ENCODE data around the gene RPS24.

RPS24 gene

DNA sequence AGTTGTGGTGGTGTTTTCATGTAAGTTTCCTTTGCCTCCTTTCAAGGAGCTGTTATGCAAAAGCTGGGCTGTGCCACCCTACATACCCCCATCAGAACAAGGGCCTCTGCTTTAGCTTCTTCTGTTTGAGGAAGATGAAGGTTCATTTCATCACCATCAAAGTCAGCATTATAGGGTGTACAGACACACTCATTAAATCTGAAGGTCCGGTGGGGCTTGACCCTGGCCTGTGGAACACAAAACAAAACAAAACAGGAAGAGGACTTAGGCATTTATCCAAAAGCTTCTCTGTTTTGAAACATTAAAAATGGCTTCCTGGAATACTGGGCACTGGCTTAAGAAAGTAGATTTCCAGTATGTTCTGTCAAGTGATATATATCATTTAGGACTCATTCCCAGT lies 20.1 kb upstream of the RPS24 start:
- Histone ChIP-seq H3K36me3 (ENCODE audit: control insufficient read depth, insufficient read depth, low read length) (no peaks in the 10 kb centered on the region), H2AFZ (no peak overlapping the region), H3K79me2 (no peaks in the 10 kb centered on the region), H3K27ac (no peak overlapping the region), H3K9me3 (ENCODE audit: control insufficient read depth, low read length) (no peaks in the 10 kb centered on the region), H3K9ac (no peak overlapping the region), H3K27me3 (ENCODE audit: control insufficient read depth, insufficient read depth, low read length) (no peaks in the 10 kb centered on the region), H3K4me2 (ENCODE audit: low read length) (no peak overlapping the region), H3K4me3 (ENCODE audit: low read depth, low read length) (no peak overlapping the region), H3K4me1 (no peaks in the 10 kb centered on the region)
- TF ChIP-seq, protein P1, sequence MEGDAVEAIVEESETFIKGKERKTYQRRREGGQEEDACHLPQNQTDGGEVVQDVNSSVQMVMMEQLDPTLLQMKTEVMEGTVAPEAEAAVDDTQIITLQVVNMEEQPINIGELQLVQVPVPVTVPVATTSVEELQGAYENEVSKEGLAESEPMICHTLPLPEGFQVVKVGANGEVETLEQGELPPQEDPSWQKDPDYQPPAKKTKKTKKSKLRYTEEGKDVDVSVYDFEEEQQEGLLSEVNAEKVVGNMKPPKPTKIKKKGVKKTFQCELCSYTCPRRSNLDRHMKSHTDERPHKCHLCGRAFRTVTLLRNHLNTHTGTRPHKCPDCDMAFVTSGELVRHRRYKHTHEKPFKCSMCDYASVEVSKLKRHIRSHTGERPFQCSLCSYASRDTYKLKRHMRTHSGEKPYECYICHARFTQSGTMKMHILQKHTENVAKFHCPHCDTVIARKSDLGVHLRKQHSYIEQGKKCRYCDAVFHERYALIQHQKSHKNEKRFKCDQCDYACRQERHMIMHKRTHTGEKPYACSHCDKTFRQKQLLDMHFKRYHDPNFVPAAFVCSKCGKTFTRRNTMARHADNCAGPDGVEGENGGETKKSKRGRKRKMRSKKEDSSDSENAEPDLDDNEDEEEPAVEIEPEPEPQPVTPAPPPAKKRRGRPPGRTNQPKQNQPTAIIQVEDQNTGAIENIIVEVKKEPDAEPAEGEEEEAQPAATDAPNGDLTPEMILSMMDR (IDR thresholded peaks at IDR 0.05) = no peak

DNA sequence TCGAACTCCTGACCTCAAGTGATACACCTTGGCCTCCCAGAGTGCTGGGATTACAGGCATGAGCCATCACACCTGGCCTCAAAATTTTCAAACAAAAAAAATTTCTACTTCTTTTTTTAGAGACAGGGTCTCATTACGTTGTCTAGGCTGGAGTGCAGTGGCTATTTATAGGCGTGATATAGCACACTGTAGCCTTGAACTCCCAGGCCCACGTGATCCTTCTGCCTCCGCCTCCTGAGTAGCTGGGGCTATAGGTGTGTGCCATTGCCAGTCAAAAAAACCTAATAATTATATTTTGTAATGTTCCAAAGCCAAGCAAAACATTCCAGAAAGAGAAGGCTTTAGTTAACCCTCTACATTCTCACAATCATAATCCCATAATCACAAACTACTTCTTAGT lies 18.1 kb upstream of the RPS24 start:
- H3K4me1 ChIP-seq = no peaks in the 10 kb centered on the region
- no peak overlapping the region for H3K27ac ChIP-seq
- H3K36me3 ChIP-seq (ENCODE audit: control insufficient read depth, insufficient read depth, low read length) = no peaks in the 10 kb centered on the region
- H3K4me3 ChIP-seq (ENCODE audit: low read depth, low read length) = no peak overlapping the region
- no peak overlapping the region for H3K9ac ChIP-seq
- H3K79me2 ChIP-seq = no peaks in the 10 kb centered on the region
- no peak overlapping the region for H2AFZ ChIP-seq
- TF ChIP-seq, protein P1 (IDR thresholded peaks at IDR 0.05) = no peak
- no peaks in the 10 kb centered on the region for H3K27me3 ChIP-seq (ENCODE audit: control insufficient read depth, insufficient read depth, low read length)
- no peaks in the 10 kb centered on the region for H3K9me3 ChIP-seq (ENCODE audit: control insufficient read depth, low read length)
- H3K4me2 ChIP-seq (ENCODE audit: low read length) = no peak overlapping the region

DNA sequence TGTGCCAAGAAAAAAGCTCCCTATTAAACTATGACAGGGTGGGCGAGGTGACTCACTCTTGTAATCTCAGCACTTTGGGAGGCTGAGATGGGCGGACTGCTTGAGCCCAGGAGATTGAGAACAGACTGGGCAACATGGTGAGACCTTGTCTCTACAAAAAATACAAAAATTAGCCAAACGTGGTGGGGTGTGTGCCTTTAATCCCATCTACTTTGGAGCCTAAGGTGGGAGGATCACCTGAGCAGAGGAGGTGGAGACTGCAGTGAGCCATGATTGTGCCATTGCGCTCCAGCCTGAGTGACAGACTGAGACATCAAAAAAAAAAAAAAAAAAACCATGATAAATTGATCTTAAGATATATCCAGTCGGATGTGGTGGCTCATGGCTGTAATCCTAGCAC lies 15.8 kb upstream of the RPS24 start:
- Histone ChIP-seq H3K9ac (no peak overlapping the region), H3K27ac (no peak overlapping the region), H3K9me3 (ENCODE audit: control insufficient read depth, low read length) (no peaks in the 10 kb centered on the region), H2AFZ (no peak overlapping the region), H3K79me2 (no peaks in the 10 kb centered on the region), H3K36me3 (ENCODE audit: control insufficient read depth, insufficient read depth, low read length) (no peaks in the 10 kb centered on the region), H3K27me3 (ENCODE audit: control insufficient read depth, insufficient read depth, low read length) (no peaks in the 10 kb centered on the region), H3K4me3 (ENCODE audit: low read depth, low read length) (no peak overlapping the region), H3K4me1 (no peaks in the 10 kb centered on the region), H3K4me2 (ENCODE audit: low read length) (no peak overlapping the region)
- TF ChIP-seq, protein P1 (IDR thresholded peaks at IDR 0.05) = no peak

DNA sequence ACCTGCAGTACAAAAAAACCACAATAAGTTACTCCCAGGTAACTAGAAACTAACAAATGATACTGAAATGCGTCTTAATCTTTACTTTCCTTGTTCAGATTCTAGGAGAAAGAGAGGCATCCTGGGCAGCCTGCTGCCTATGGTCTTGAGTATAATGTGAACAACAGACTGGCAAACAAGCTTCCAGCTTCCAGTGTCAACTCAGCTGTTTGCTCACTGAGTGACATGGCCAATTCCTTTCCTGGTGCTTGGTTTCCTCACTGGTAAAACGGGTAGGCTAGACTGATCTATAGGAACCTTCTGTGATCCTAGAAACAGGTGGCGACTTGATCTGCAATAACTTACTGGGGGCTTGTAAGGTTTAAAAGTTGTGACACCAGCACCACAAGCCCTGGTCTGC lies 14.4 kb upstream of the RPS24 start:
- TF ChIP-seq, protein P1 (IDR thresholded peaks at IDR 0.05) = no peak
- no peaks in the 10 kb centered on the region for H3K4me1 ChIP-seq
- no peaks in the 10 kb centered on the region for H3K36me3 ChIP-seq (ENCODE audit: control insufficient read depth, insufficient read depth, low read length)
- no peaks in the 10 kb centered on the region for H3K79me2 ChIP-seq
- no peaks in the 10 kb centered on the region for H3K27me3 ChIP-seq (ENCODE audit: control insufficient read depth, insufficient read depth, low read length)
- H3K9me3 ChIP-seq (ENCODE audit: control insufficient read depth, low read length) = no peaks in the 10 kb centered on the region
- H3K9ac ChIP-seq = no peak overlapping the region
- H2AFZ ChIP-seq = no peak overlapping the region
- no peak overlapping the region for H3K27ac ChIP-seq
- H3K4me2 ChIP-seq (ENCODE audit: low read length) = no peak overlapping the region
- H3K4me3 ChIP-seq (ENCODE audit: low read depth, low read length) = no peak overlapping the region

DNA sequence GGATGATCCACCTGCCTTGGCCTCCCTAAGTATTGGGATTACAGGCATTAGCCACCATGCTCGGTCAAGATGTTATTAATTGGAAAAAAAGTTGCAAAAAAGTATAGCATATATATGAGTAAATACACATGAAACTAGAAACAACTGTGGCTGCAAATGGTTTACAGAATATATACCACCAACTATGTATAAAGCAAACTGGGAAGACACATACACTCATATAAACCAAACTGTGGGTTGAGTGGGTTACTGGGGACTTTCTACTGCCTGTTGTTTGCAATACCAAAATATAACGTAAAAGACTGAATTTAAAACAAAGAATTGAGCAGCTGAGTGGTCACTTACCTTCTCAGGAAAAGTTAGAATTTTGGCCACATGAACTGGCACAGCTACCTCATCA lies 12.5 kb upstream of the RPS24 start:
- Histone ChIP-seq H3K27me3 (ENCODE audit: control insufficient read depth, insufficient read depth, low read length) (no peaks in the 10 kb centered on the region), H3K4me3 (ENCODE audit: low read depth, low read length) (no peak overlapping the region), H3K4me1 (no peaks in the 10 kb centered on the region), H3K9me3 (ENCODE audit: control insufficient read depth, low read length) (no peaks in the 10 kb centered on the region), H3K36me3 (ENCODE audit: control insufficient read depth, insufficient read depth, low read length) (no peaks in the 10 kb centered on the region), H3K79me2 (no peaks in the 10 kb centered on the region), H3K27ac (no peak overlapping the region), H3K9ac (no peak overlapping the region), H3K4me2 (ENCODE audit: low read length) (no peak overlapping the region), H2AFZ (no peak overlapping the region)
- TF ChIP-seq, protein P1 (IDR thresholded peaks at IDR 0.05) = no peak

Measured in parathyroid adenoma (tissue), 2 donors.